HEK293 (cell line): Measurements from ENCODE around the gene SERPINA6.

Source experiments
- ZNF211 ChIP-seq: fragments of 450-650 bp; formaldehyde crosslinking; IDR thresholded peaks from 2 replicates; pipeline ENCODE4 v1.5.1; 2016; ENCODE audit warnings: low read depth, missing biosample characterization, missing genetic modification characterization
- TF ChIP-seq, protein P1 (sequence below): fragments of 450-650 bp; formaldehyde crosslinking; IDR thresholded peaks from 2 replicates; pipeline ENCODE4 v1.5.1; 2016; ENCODE audit warnings: missing biosample characterization, missing genetic modification characterization

DNA sequence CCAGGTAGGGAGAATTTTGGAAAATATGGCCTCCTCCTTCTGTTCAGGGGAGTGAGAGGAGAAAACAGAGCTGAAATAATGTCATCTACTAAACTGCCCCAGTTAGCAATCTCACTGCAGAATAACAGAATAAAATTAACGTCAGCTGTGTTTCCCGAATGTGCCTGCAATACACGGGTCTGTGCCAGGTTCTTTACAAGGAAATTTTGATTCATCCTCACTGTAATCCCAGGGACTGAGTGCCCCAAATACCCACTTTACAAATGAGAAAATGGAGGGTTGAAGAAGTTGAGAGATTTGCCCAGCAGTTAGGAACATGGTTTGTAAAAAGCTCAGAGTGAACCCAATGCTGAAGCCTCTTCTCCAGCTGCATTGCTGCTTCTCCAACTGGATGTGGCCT is 21.3 kb upstream of the SERPINA6 start:
- TF ChIP-seq, protein P1, sequence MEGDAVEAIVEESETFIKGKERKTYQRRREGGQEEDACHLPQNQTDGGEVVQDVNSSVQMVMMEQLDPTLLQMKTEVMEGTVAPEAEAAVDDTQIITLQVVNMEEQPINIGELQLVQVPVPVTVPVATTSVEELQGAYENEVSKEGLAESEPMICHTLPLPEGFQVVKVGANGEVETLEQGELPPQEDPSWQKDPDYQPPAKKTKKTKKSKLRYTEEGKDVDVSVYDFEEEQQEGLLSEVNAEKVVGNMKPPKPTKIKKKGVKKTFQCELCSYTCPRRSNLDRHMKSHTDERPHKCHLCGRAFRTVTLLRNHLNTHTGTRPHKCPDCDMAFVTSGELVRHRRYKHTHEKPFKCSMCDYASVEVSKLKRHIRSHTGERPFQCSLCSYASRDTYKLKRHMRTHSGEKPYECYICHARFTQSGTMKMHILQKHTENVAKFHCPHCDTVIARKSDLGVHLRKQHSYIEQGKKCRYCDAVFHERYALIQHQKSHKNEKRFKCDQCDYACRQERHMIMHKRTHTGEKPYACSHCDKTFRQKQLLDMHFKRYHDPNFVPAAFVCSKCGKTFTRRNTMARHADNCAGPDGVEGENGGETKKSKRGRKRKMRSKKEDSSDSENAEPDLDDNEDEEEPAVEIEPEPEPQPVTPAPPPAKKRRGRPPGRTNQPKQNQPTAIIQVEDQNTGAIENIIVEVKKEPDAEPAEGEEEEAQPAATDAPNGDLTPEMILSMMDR = no peak
- no peak for TF ChIP-seq ZNF211 (tag by site-specific recombination)
